Panc1 (cell line): Measurements from ENCODE around the gene PEG3.

Experiments
- CTCF ChIP-seq: fragments of 450-650 bp; IDR thresholded peaks from 2 replicates; pipeline ENCODE4 v1.5.1; 2017; ENCODE audit warnings: mild to moderate bottlenecking
- POLR2AphosphoS5 ChIP-seq: IDR thresholded peaks from 2 replicates; pipeline ENCODE4 v1.6.1; 2012; ENCODE audit warnings: mild to moderate bottlenecking, low read depth, low read length, moderate library complexity
- REST ChIP-seq, 2 experiments: IDR thresholded peaks; 2 replicates each; pipeline ENCODE4 v1.6.1; 2011 to 2012; ENCODE audit warnings: low read depth in 2 of 2, control low read depth in 1 of 2, low read length in 1 of 2, mild to moderate bottlenecking in 1 of 2, moderate library complexity in 1 of 2; ENCODE audit not compliant: insufficient read depth in 1 of 2
- SIN3A ChIP-seq: IDR thresholded peaks from 2 replicates; pipeline ENCODE4 v1.6.1; 2012; ENCODE audit warnings: low read depth, mild to moderate bottlenecking, low read length, moderate library complexity, borderline replicate concordance; ENCODE audit not compliant: insufficient read depth
- TCF7L2 ChIP-seq: IDR thresholded peaks from 2 replicates; pipeline ENCODE4 v1.6.1; 2011; ENCODE audit warnings: mild to moderate bottlenecking, low read depth, low read length, inconsistent platforms

GRCh38 chr19:56884441-56884840, 43.9 kb upstream of the PEG3 start:
- TF ChIP-seq CTCF, result no peak
- TF ChIP-seq REST (IDR thresholded peaks at IDR 0.05; ENCODE audit: insufficient read depth in 1 of 2, low read depth in 2 of 2, low read length in 1 of 2), result no peak
- no peak for TF ChIP-seq POLR2AphosphoS5
- no peak for TF ChIP-seq TCF7L2
- no peak for TF ChIP-seq SIN3A
